ENCODE results near the gene YES1.

DNA sequence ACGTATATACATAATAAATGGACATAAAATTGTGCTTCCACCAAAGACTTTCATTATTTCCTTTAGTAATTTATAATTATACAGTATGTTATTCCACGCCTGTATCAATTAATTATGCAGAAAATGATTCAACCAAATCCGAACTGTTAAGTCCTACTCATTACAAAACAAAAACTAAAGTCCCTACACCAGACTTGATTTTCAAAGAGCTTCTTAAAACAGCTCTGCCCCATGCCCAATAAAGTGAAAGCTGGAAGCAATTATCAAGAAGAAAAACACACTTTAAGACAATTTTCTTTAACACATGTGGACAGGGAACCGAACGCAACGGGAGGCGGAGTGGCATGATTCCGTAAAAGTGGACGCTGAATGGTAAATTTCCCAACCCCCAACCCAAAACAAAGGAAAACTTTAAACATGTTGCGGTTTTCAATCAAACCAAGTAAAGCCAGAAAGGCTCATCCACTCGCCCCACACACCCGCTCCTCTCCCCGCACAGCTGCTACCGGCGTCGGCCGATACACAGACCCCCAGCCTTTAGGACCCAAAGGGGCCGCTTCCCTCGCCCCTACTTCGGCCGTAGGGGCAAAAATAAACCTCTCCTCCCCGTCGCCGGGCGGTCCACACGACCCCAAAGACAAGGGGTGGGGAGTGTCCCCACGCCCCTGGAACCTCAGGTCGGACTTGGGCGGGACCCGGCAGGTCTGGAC is 705 bp downstream of the YES1 start:
- TF ChIP-seq, protein P1, sequence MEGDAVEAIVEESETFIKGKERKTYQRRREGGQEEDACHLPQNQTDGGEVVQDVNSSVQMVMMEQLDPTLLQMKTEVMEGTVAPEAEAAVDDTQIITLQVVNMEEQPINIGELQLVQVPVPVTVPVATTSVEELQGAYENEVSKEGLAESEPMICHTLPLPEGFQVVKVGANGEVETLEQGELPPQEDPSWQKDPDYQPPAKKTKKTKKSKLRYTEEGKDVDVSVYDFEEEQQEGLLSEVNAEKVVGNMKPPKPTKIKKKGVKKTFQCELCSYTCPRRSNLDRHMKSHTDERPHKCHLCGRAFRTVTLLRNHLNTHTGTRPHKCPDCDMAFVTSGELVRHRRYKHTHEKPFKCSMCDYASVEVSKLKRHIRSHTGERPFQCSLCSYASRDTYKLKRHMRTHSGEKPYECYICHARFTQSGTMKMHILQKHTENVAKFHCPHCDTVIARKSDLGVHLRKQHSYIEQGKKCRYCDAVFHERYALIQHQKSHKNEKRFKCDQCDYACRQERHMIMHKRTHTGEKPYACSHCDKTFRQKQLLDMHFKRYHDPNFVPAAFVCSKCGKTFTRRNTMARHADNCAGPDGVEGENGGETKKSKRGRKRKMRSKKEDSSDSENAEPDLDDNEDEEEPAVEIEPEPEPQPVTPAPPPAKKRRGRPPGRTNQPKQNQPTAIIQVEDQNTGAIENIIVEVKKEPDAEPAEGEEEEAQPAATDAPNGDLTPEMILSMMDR (IDR thresholded peaks at IDR 0.05): no peak
- no peak for TF ChIP-seq POLR2A (IDR thresholded peaks at IDR 0.05)

All from testis (tissue), 2 donors.